Muscle layer of colon (tissue), 2 donors: ENCODE measurements around the gene TUBA1A.
"Not testable (repeated sequence)": the region's sequence is repeated elsewhere in the genome, so short reads cannot be mapped to it uniquely, and the experiment has no call there.

Source experiments
- H3K27ac ChIP-seq: one replicate; pipeline ENCODE4 v1.7.0; 2013; ENCODE audit warnings: low read depth, mild to moderate bottlenecking, low read length, moderate library complexity
- H3K27me3 ChIP-seq, 2 donors: one replicate each; pipeline ENCODE4 v1.7.0; 2013; ENCODE audit warnings: low read length in 2 of 2, mild to moderate bottlenecking in 2 of 2; ENCODE audit not compliant: insufficient read depth in 2 of 2, control insufficient read depth in 1 of 2
- H3K36me3 ChIP-seq: one replicate; pipeline ENCODE4 v1.7.0; 2013; ENCODE audit warnings: mild to moderate bottlenecking, low read length; ENCODE audit not compliant: insufficient read depth
- H3K4me1 ChIP-seq: one replicate; pipeline ENCODE4 v1.7.0; 2013; ENCODE audit warnings: mild to moderate bottlenecking, low read length; ENCODE audit not compliant: insufficient read depth
- H3K4me3 ChIP-seq, 2 donors: one replicate each; pipeline ENCODE4 v1.7.0; 2013; ENCODE audit warnings: low read length in 2 of 2, low read depth in 1 of 2, mild to moderate bottlenecking in 1 of 2, moderate library complexity in 1 of 2
- H3K9ac ChIP-seq: one replicate; pipeline ENCODE4 v1.7.0; 2013; ENCODE audit warnings: low read length
- H3K9me3 ChIP-seq: one replicate; pipeline ENCODE4 v1.7.0; 2013; ENCODE audit warnings: mild to moderate bottlenecking, low read length
- donor health status: abdominal sarcoma.
- donor health status: Adenocarcinoma of cecum.

TUBA1A gene

GRCh38 chr12:49223590-49224369 lies 34.9 kb upstream of the TUBA1A start:
- Histone ChIP-seq H3K27ac (peak overlapping the region; percentile 94), H3K9ac (no peak overlapping the region), H3K4me3 (no peak overlapping the region), H3K36me3 (no peaks in the 10 kb centered on the region), H3K27me3 (no peaks in the 10 kb centered on the region), H3K9me3 (no peaks in the 10 kb centered on the region), H3K4me1 (peaks cover 8% of the 10 kb centered on the region)

DNA sequence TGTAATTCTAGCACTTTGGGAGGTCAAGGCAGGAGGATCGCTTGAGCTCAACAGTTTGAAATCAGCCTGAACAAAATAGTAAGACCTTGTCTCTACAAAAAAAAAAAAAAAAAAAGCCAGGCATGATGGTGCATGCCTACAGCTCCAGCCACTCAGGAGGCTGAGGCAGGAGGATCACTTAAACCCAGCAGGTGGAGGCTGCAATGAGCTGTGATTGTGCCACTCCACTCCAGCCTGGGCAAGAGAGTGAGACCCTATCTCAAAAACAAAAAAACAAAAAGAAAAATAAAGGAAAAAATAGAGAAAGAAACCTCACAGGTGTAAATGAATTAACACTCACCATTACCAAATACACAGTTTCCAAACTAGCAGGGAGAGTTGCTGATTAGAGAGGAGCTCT lies 34.2 kb upstream of the TUBA1A start:
- H3K36me3 ChIP-seq: no peaks in the 10 kb centered on the region
- no peak overlapping the region for H3K9ac ChIP-seq
- peak overlapping the region; percentile 94 for H3K27ac ChIP-seq
- H3K4me1 ChIP-seq: peaks cover 8% of the 10 kb centered on the region
- no peaks in the 10 kb centered on the region for H3K27me3 ChIP-seq
- peak overlapping the region in 1 of 2 donors; percentile 13 for H3K4me3 ChIP-seq
- no peaks in the 10 kb centered on the region for H3K9me3 ChIP-seq

- H3K27ac ChIP-seq: no peak overlapping the region
- H3K4me3 ChIP-seq: no peak overlapping the region
- H3K9me3 ChIP-seq: no peaks in the 10 kb centered on the region
- H3K36me3 ChIP-seq: no peaks in the 10 kb centered on the region
- peaks cover 8% of the 10 kb centered on the region for H3K4me1 ChIP-seq
- no peaks in the 10 kb centered on the region for H3K27me3 ChIP-seq
- H3K9ac ChIP-seq: no peak overlapping the region
These were observed 32.1 kb upstream of the TUBA1A start for GRCh38 chr12:49220972-49221371.

GRCh38 chr12:49219417-49220026 lies 30.6 kb upstream of the TUBA1A start:
- H3K4me1 ChIP-seq: peaks cover 18% of the 10 kb centered on the region
- H3K9ac ChIP-seq: no peak overlapping the region
- no peak overlapping the region for H3K4me3 ChIP-seq

GRCh38 chr12:49212572-49212971 lies 23.7 kb upstream of the TUBA1A start:
- Histone ChIP-seq H3K36me3 (no peaks in the 10 kb centered on the region), H3K27me3 (no peaks in the 10 kb centered on the region), H3K27ac (no peak overlapping the region)

More at GRCh38 chr12:49219417-49220026, 30.6 kb upstream of the TUBA1A start:
- Histone ChIP-seq H3K9me3 (no peaks in the 10 kb centered on the region), H3K27me3 (no peaks in the 10 kb centered on the region), H3K27ac (no peak overlapping the region), H3K36me3 (no peaks in the 10 kb centered on the region)

GRCh38 chr12:49210703-49211102 lies 21.8 kb upstream of the TUBA1A start:
- not testable (repeated sequence) for H3K27ac ChIP-seq, H3K36me3 ChIP-seq, H3K9me3 ChIP-seq, H3K4me3 ChIP-seq, H3K9ac ChIP-seq, H3K27me3 ChIP-seq
- H3K4me1 ChIP-seq: peaks cover 17% of the 10 kb centered on the region

More at GRCh38 chr12:49212572-49212971, 23.7 kb upstream of the TUBA1A start:
- Histone ChIP-seq H3K9ac (no peak overlapping the region), H3K4me1 (peaks cover 17% of the 10 kb centered on the region), H3K4me3 (no peak overlapping the region), H3K9me3 (no peaks in the 10 kb centered on the region)

GRCh38 chr12:49208676-49209075 lies 19.8 kb upstream of the TUBA1A start:
- Histone ChIP-seq H3K36me3 (no peaks in the 10 kb centered on the region), H3K27ac (no peak overlapping the region), H3K4me3 (no peak overlapping the region), H3K9ac (no peak overlapping the region), H3K27me3 (no peaks in the 10 kb centered on the region), H3K9me3 (no peaks in the 10 kb centered on the region), H3K4me1 (peaks cover 2% of the 10 kb centered on the region)

GRCh38 chr12:49208146-49208545 lies 19.3 kb upstream of the TUBA1A start:
- H3K4me3 ChIP-seq: no peak overlapping the region
- H3K9ac ChIP-seq: no peak overlapping the region
- no peaks in the 10 kb centered on the region for H3K27me3 ChIP-seq
- no peak overlapping the region for H3K27ac ChIP-seq
- H3K9me3 ChIP-seq: no peaks in the 10 kb centered on the region
- H3K36me3 ChIP-seq: no peaks in the 10 kb centered on the region
- H3K4me1 ChIP-seq: no peaks in the 10 kb centered on the region

- H3K27ac ChIP-seq: no peak overlapping the region
These were observed 17.5 kb upstream of the TUBA1A start for GRCh38 chr12:49206389-49206788.

GRCh38 chr12:49201595-49202295 lies 12.9 kb upstream of the TUBA1A start:
- peak overlapping the region; percentile 81 for H3K27ac ChIP-seq
- peaks cover 18% of the 10 kb centered on the region for H3K4me1 ChIP-seq
- no peaks in the 10 kb centered on the region for H3K9me3 ChIP-seq
- H3K27me3 ChIP-seq: no peaks in the 10 kb centered on the region
- H3K9ac ChIP-seq: peak overlapping the region; percentile 37
- peak overlapping the region; percentile 10 to 38 for H3K4me3 ChIP-seq
- H3K36me3 ChIP-seq: no peaks in the 10 kb centered on the region

More at GRCh38 chr12:49206389-49206788, 17.5 kb upstream of the TUBA1A start:
- H3K4me3 ChIP-seq: no peak overlapping the region
- no peaks in the 10 kb centered on the region for H3K36me3 ChIP-seq
- H3K27me3 ChIP-seq: no peaks in the 10 kb centered on the region
- peaks cover 8% of the 10 kb centered on the region for H3K4me1 ChIP-seq
- no peaks in the 10 kb centered on the region for H3K9me3 ChIP-seq
- no peak overlapping the region for H3K9ac ChIP-seq

GRCh38 chr12:49200919-49201594 lies 12.2 kb upstream of the TUBA1A start:
- Histone ChIP-seq H3K36me3 (no peaks in the 10 kb centered on the region), H3K4me3 (peak overlapping the region; percentile 10 to 24), H3K27me3 (no peaks in the 10 kb centered on the region), H3K4me1 (peaks cover 18% of the 10 kb centered on the region), H3K9ac (no peak overlapping the region), H3K9me3 (no peaks in the 10 kb centered on the region), H3K27ac (peak overlapping the region; percentile 81)
